CD14-positive monocyte (primary cell): Measurements from ENCODE around the gene MFRP. TPM values are rescaled to one million over a fixed set of nuclear protein-coding genes. Genes with fewer than 3 reads are reported as not detected.
A peak's percentile ranks its signal among the peaks of the same experiment; 100 is the strongest.

ENCODE experiments used
- DNase-seq, 3 donors: peaks; one replicate each; pipeline ENCODE4 v3.0.0-alpha.2; 2011 to 2022
- H2AFZ ChIP-seq: 2 replicates; pipeline ENCODE4 v1.6.0; 2012; ENCODE audit warnings: mild to moderate bottlenecking, low read depth, low read length, inconsistent platforms; ENCODE audit not compliant: insufficient read depth, poor library complexity, severe bottlenecking
- H3K27ac ChIP-seq, 2 donors: 1 replicate in 1 of 2; 2 replicates in 1 of 2; pipeline ENCODE4 v1.5.1; 2012 to 2013; ENCODE audit warnings: low read length in 2 of 2, control low read depth in 1 of 2, inconsistent platforms in 1 of 2, low read depth in 1 of 2, mild to moderate bottlenecking in 1 of 2
- H3K27me3 ChIP-seq, 2 donors: one replicate each; pipeline versions ENCODE4 v1.6.0 to v1.6.1; 2011 to 2013; ENCODE audit warnings: low read length in 2 of 2; ENCODE audit not compliant: control insufficient read depth in 2 of 2, insufficient read depth in 2 of 2
- H3K36me3 ChIP-seq, 2 donors: replicated peaks in 1 of 2; 1 replicate in 1 of 2; 2 replicates in 1 of 2; pipeline versions ENCODE4 v1.5.1 to v1.6.1; 2012 to 2013; ENCODE audit warnings: low read length in 2 of 2, control low read depth in 1 of 2, inconsistent platforms in 1 of 2, mild to moderate bottlenecking in 1 of 2; ENCODE audit not compliant: insufficient read depth in 2 of 2, control insufficient read depth in 1 of 2
- H3K4me1 ChIP-seq, 2 donors: 1 replicate in 1 of 2; 2 replicates in 1 of 2; pipeline versions ENCODE4 v1.5.1 to v1.6.1; 2012 to 2013; ENCODE audit warnings: low read length in 2 of 2, control low read depth in 1 of 2, inconsistent platforms in 1 of 2, mild to moderate bottlenecking in 1 of 2, moderate library complexity in 1 of 2; ENCODE audit not compliant: insufficient read depth in 2 of 2, control insufficient read depth in 1 of 2
- H3K4me2 ChIP-seq: replicated peaks from 2 replicates; pipeline ENCODE3; 2012; ENCODE audit warnings: low read length, moderate library complexity, mild to moderate bottlenecking; ENCODE audit not compliant: poor library complexity, severe bottlenecking; ENCODE audit errors: extremely low read depth
- H3K4me3 ChIP-seq, 3 experiments: fragments of 200-600 bp in 1 of 3; sonication (generic) in 1 of 3; replicated peaks in 1 of 3; 1 replicate in 2 of 3; 2 replicates in 1 of 3; pipeline ENCODE4 v1.5.1; 2011 to 2013; ENCODE audit warnings: low read length in 3 of 3, mild to moderate bottlenecking in 3 of 3, control low read depth in 2 of 3, low read depth in 2 of 3, inconsistent platforms in 1 of 3, moderate library complexity in 1 of 3
- H3K79me2 ChIP-seq: 2 replicates; pipeline ENCODE4 v1.6.0; 2012; ENCODE audit warnings: mild to moderate bottlenecking, control low read depth, inconsistent platforms, low read length, moderate library complexity; ENCODE audit not compliant: insufficient read depth
- H3K9ac ChIP-seq: 2 replicates; pipeline ENCODE4 v1.6.0; 2017; ENCODE audit warnings: low read length, mild to moderate bottlenecking; ENCODE audit not compliant: insufficient read depth, poor library complexity, severe bottlenecking
- H3K9me3 ChIP-seq, 2 donors: replicated peaks in 1 of 2; 1 replicate in 1 of 2; 2 replicates in 1 of 2; pipeline versions ENCODE4 v1.5.1 to v1.6.1; 2012 to 2013; ENCODE audit warnings: low read length in 2 of 2, control low read depth in 1 of 2; ENCODE audit not compliant: control insufficient read depth in 1 of 2, insufficient read depth in 1 of 2
- H4K20me1 ChIP-seq: 2 replicates; pipeline ENCODE4 v1.6.0; 2012; ENCODE audit warnings: mild to moderate bottlenecking, low read length, control low read depth, moderate library complexity; ENCODE audit not compliant: insufficient read depth
- H3K27ac Mint-ChIP-seq, 7 donors: one replicate each; pipeline ENCODE4 v1.8.0; 2020; ENCODE audit warnings: mild to moderate bottlenecking in 7 of 7, mixed read lengths in 7 of 7, moderate library complexity in 6 of 7, inconsistent platforms in 2 of 7
- H3K27me3 Mint-ChIP-seq, 3 donors: one replicate each; pipeline ENCODE4 v1.8.0; 2021 to 2022; ENCODE audit warnings: low read depth in 3 of 3, mild to moderate bottlenecking in 3 of 3, mixed read lengths in 3 of 3, moderate library complexity in 3 of 3, inconsistent platforms in 1 of 3
- H3K36me3 Mint-ChIP-seq, 2 donors: one replicate each; pipeline ENCODE4 v1.8.0; 2020; ENCODE audit warnings: mixed read lengths in 2 of 2, inconsistent platforms in 1 of 2, mild to moderate bottlenecking in 1 of 2
- H3K4me1 Mint-ChIP-seq: one replicate; pipeline ENCODE4 v1.8.0; 2020; ENCODE audit warnings: mild to moderate bottlenecking, mixed read lengths
- H3K4me3 Mint-ChIP-seq, 2 donors: one replicate each; pipeline ENCODE4 v1.8.0; 2020; ENCODE audit warnings: mild to moderate bottlenecking in 2 of 2, mixed read lengths in 2 of 2, moderate library complexity in 1 of 2
- H3K9me3 Mint-ChIP-seq, 7 donors: one replicate each; pipeline ENCODE4 v1.8.0; 2020 to 2022; ENCODE audit warnings: mixed read lengths in 7 of 7, mild to moderate bottlenecking in 6 of 7, moderate library complexity in 6 of 7, inconsistent platforms in 2 of 7
- CTCF ChIP-seq: fragments of 200-600 bp; IDR thresholded peaks from one replicate; pipeline ENCODE4 v1.8.0; 2022; ENCODE audit warnings: antibody characterized with exemption, mild to moderate bottlenecking
- WGBS: methylation state at CpG from one replicate; pipeline ENCODE4 v1.1.5; 2013; ENCODE audit warnings: missing lambda C conversion rate; ENCODE audit not compliant: insufficient coverage; 5-methylcytosine and 5-hydroxymethylcytosine counted together
- intact Hi-C, 2 donors: fragments of 100-400 bp; cut with micrococcal nuclease; formaldehyde crosslinking; loops; one replicate each; pipeline versions ENCODE4 v1.15.0 to v1.15.1; 2023
- polyA plus RNA-seq, 3 donors: library from polyadenylated mRNA; depleted of rRNA in 1 of 3; unstranded in 2 of 3; stranded (reverse) in 1 of 3; fragments of 300-500 nt in 2 of 3; fragments of >200 nt in 1 of 3; fragmentation: Illumina TruSeq in 2 of 3; gene quantifications; 1 replicate in 2 of 3; 2 replicates in 1 of 3; pipeline ENCODE4 v1.2.3, GENCODE V29; 2012 to 2021

The MFRP gene
- polyA plus RNA-seq, 3 donors, result not detected

- DNase-seq, result no peak
- Mint-ChIP-seq H3K27ac (peak overlapping the region in 1 of 7 donors; percentile 78), H3K4me3 (no peak overlapping the region), H3K27me3 (peaks cover 25 to 37% (median 34%) of the 10 kb centered on the region in 3 donors), H3K4me1 (peaks cover 38% of the 10 kb centered on the region), H3K36me3 (peaks cover 22% of the 10 kb centered on the region in 2 donors), H3K9me3 (peaks cover 0 to 11% (median 7%) of the 10 kb centered on the region in 7 donors)
- H3K27me3 ChIP-seq, result peaks cover 22 to 37% of the 10 kb centered on the region in 2 donors
- no peak overlapping the region for H3K27ac ChIP-seq
- peaks cover 0 to 16% of the 10 kb centered on the region in 2 donors for H3K9me3 ChIP-seq
- H3K4me2 ChIP-seq, result no peak overlapping the region
- TF ChIP-seq CTCF, result no peak
- peaks cover 36 to 50% of the 10 kb centered on the region in 2 donors for H3K4me1 ChIP-seq
- intact Hi-C loops, result no loop called here
- 98% methylated on average over 8 of the region's 9 CpGs for WGBS
- peaks cover 27% of the 10 kb centered on the region for H3K79me2 ChIP-seq
- H3K4me3 ChIP-seq, result no peak overlapping the region
- peaks cover 0 to 10% of the 10 kb centered on the region in 2 donors for H3K36me3 ChIP-seq
- H4K20me1 ChIP-seq, result peaks cover 12% of the 10 kb centered on the region
- no peak overlapping the region for H2AFZ ChIP-seq
- no peak overlapping the region for H3K9ac ChIP-seq
Measured at GRCh38 chr11:119336744-119337469, 9.6 kb downstream of the MFRP start.

GRCh38 chr11:119335655-119336543 lies 10.6 kb downstream of the MFRP start:
- Histone ChIP-seq H3K4me2 (no peak overlapping the region), H4K20me1 (peaks cover 12% of the 10 kb centered on the region), H3K4me3 (no peak overlapping the region), H3K27ac (peak overlapping the region in 1 of 2 donors; percentile 93), H3K36me3 (peaks cover 0 to 10% of the 10 kb centered on the region in 2 donors), H3K27me3 (peaks cover 14 to 27% of the 10 kb centered on the region in 2 donors), H3K79me2 (peaks cover 27% of the 10 kb centered on the region), H3K4me1 (peaks cover 29 to 44% of the 10 kb centered on the region in 2 donors), H2AFZ (no peak overlapping the region), H3K9me3 (peaks cover 0 to 15% of the 10 kb centered on the region in 2 donors), H3K9ac (no peak overlapping the region)
- Mint-ChIP-seq H3K27ac (peak overlapping the region; percentile 5 to 100 (median 68)), H3K4me1 (peaks cover 32% of the 10 kb centered on the region), H3K27me3 (peaks cover 16 to 27% (median 24%) of the 10 kb centered on the region in 3 donors), H3K36me3 (peaks cover 19 to 22% of the 10 kb centered on the region in 2 donors), H3K4me3 (peak overlapping the region in 1 of 2 donors; percentile 94), H3K9me3 (peaks cover 0 to 8% (median 4%) of the 10 kb centered on the region in 7 donors)
- intact Hi-C loops, result no loop called here
- WGBS, result 93% methylated on average over 27 of the region's 30 CpGs
- TF ChIP-seq CTCF, result no peak
- no peak for DNase-seq
